Measurements from ENCODE around the gene SORBS1.

DNA sequence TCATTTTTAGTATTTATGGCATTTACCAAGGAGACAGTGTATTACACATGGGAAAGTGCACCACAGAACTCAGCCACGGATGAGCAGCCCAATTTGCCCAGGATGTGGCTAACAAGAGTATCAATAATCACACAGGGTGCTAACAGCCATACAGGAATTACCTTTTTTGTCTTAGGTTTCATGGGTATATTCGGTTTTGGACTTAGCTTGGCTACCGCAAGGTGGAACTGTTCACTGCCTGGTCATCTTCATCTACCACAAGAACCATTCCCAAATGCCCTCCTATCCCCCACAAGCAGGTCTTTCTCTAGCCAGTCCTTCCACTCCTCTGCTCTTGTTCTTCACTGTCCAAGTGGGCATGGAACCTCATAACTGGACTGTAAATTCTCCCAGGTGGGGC, 276.4 kb downstream of the SORBS1 start:
- TF ChIP-seq GLIS3 (CRISPR knock-in tag; IDR thresholded peaks at IDR 0.05) (no peak), ZNF565 (CRISPR knock-in tag; conservative IDR thresholded peaks at IDR 0.05; ENCODE audit: low read depth) (no peak), RARB (CRISPR knock-in tag; IDR thresholded peaks at IDR 0.05) (no peak), SNAI2 (CRISPR knock-in tag; IDR thresholded peaks at IDR 0.05) (no peak), ZC3H10 (CRISPR knock-in tag; IDR thresholded peaks at IDR 0.05) (no peak), ARNTL (CRISPR knock-in tag; IDR thresholded peaks at IDR 0.05; ENCODE audit: borderline replicate concordance, low read depth) (no peak)
- TF ChIP-seq, protein P1, sequence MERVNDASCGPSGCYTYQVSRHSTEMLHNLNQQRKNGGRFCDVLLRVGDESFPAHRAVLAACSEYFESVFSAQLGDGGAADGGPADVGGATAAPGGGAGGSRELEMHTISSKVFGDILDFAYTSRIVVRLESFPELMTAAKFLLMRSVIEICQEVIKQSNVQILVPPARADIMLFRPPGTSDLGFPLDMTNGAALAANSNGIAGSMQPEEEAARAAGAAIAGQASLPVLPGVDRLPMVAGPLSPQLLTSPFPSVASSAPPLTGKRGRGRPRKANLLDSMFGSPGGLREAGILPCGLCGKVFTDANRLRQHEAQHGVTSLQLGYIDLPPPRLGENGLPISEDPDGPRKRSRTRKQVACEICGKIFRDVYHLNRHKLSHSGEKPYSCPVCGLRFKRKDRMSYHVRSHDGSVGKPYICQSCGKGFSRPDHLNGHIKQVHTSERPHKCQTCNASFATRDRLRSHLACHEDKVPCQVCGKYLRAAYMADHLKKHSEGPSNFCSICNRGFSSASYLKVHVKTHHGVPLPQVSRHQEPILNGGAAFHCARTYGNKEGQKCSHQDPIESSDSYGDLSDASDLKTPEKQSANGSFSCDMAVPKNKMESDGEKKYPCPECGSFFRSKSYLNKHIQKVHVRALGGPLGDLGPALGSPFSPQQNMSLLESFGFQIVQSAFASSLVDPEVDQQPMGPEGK (CRISPR knock-in tag; IDR thresholded peaks at IDR 0.05; ENCODE audit: borderline replicate concordance) = no peak
- TF ChIP-seq, protein P2, sequence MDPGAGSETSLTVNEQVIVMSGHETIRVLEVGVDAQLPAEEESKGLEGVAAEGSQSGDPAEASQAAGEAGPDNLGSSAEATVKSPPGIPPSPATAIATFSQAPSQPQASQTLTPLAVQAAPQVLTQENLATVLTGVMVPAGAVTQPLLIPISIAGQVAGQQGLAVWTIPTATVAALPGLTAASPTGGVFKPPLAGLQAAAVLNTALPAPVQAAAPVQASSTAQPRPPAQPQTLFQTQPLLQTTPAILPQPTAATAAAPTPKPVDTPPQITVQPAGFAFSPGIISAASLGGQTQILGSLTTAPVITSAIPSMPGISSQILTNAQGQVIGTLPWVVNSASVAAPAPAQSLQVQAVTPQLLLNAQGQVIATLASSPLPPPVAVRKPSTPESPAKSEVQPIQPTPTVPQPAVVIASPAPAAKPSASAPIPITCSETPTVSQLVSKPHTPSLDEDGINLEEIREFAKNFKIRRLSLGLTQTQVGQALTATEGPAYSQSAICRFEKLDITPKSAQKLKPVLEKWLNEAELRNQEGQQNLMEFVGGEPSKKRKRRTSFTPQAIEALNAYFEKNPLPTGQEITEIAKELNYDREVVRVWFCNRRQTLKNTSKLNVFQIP (CRISPR knock-in tag; IDR thresholded peaks at IDR 0.05; ENCODE audit: borderline replicate concordance, low read depth) = no peak

Measured in SK-N-SH treated with all-trans-retinoic acid at 6 μM for 48 hours (cell line).